ENCODE data around the gene L3MBTL4. TPM values are rescaled to one million over a fixed set of nuclear protein-coding genes. Genes with fewer than 3 reads are reported as not detected.

L3MBTL4 gene
- total RNA-seq, 1 donor = 0.36 TPM

DNA sequence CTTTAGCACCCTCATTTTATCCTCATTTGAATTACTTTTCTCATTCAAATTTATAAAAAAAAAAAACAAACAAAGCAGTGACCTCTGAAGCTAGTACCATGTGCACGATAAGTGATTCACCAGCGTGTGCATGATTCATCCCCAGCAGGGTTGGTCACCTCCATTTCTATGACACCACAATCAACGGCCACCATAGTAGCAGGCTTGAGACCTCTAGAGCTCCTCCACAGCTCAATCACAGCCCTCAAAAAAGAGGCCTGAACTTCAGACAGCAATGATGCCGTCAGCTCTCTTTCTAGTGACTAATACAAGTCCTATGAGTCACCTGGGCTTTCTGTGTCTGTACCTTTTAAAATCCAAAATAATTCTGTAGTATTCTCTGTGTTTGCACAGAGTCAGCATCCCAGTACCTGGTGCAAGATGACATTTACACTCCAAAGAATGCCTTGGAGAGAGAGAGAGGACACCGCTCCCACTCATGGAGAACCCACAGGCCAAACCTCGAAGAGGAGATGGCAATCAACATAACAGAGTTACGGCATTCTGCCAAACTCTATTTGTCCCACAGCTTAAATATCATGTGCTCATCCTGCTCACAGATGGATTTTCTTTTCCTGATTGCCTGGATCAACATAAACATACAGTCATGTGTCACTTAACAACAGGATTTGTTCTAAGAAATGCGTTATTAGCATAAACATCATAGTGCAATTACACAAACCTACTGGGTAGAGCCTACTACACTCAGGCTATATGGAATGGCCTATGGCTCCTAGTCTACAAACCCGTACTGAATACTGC, 58.7 kb downstream of the L3MBTL4 start:
- DNase-seq (ENCODE audit: insufficient read length, low spot score, missing footprints) = no peak
- no peak overlapping the region for H3K4me2 ChIP-seq (ENCODE audit: insufficient read depth, low read length)

DNA sequence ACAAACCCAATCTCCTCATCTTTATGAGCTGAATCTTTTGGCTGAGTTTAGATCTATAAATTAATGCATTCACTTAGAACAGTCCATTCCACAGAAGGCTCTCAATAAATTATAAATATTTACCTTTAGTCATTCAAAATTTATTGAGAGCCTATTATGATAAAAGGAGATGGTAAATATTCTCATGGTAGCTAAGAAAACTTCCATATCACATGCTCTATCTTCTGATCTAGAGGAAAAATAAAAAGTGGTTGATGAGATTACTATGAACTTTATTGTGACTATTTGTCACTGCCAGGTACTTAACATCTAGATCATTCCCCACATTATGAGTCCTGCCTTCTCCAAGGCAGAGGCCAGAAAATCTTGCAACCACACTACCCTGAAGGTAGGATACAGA, 62.4 kb downstream of the L3MBTL4 start:
- H2AFZ ChIP-seq (ENCODE audit: low read length) = no peak overlapping the region
- H3K4me2 ChIP-seq (ENCODE audit: insufficient read depth, low read length) = no peak overlapping the region
- H4K20me1 ChIP-seq (ENCODE audit: insufficient read depth, low read length) = no peaks in the 10 kb centered on the region
- no peaks in the 10 kb centered on the region for H3K36me3 ChIP-seq (ENCODE audit: insufficient read depth, low read length)
- no peaks in the 10 kb centered on the region for H3K27me3 ChIP-seq (ENCODE audit: insufficient read depth, low read length)
- H3K4me3 ChIP-seq (ENCODE audit: insufficient read depth, low read length) = no peak overlapping the region
- H3K9me3 ChIP-seq (ENCODE audit: low read depth, low read length) = no peaks in the 10 kb centered on the region
- no peak for DNase-seq (ENCODE audit: insufficient read length, low spot score, missing footprints)
- TF ChIP-seq, protein P1, sequence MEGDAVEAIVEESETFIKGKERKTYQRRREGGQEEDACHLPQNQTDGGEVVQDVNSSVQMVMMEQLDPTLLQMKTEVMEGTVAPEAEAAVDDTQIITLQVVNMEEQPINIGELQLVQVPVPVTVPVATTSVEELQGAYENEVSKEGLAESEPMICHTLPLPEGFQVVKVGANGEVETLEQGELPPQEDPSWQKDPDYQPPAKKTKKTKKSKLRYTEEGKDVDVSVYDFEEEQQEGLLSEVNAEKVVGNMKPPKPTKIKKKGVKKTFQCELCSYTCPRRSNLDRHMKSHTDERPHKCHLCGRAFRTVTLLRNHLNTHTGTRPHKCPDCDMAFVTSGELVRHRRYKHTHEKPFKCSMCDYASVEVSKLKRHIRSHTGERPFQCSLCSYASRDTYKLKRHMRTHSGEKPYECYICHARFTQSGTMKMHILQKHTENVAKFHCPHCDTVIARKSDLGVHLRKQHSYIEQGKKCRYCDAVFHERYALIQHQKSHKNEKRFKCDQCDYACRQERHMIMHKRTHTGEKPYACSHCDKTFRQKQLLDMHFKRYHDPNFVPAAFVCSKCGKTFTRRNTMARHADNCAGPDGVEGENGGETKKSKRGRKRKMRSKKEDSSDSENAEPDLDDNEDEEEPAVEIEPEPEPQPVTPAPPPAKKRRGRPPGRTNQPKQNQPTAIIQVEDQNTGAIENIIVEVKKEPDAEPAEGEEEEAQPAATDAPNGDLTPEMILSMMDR (IDR thresholded peaks at IDR 0.05; ENCODE audit: extremely low read depth, low read depth, low read length) = no peak
- no peaks in the 10 kb centered on the region for H3K79me2 ChIP-seq (ENCODE audit: insufficient read depth, low read length)
- H3K27ac ChIP-seq (ENCODE audit: low read depth, low read length) = no peak overlapping the region
- H3K4me1 ChIP-seq (ENCODE audit: insufficient read depth, low read length) = no peaks in the 10 kb centered on the region

More for the DNA sequence above, 58.7 kb downstream of the L3MBTL4 start:
- H3K36me3 ChIP-seq (ENCODE audit: insufficient read depth, low read length) = no peaks in the 10 kb centered on the region
- no peaks in the 10 kb centered on the region for H3K4me1 ChIP-seq (ENCODE audit: insufficient read depth, low read length)
- H3K4me3 ChIP-seq (ENCODE audit: insufficient read depth, low read length) = no peak overlapping the region
- no peak overlapping the region for H3K27ac ChIP-seq (ENCODE audit: low read depth, low read length)
- H2AFZ ChIP-seq (ENCODE audit: low read length) = no peak overlapping the region
- no peaks in the 10 kb centered on the region for H3K9me3 ChIP-seq (ENCODE audit: low read depth, low read length)
- no peaks in the 10 kb centered on the region for H4K20me1 ChIP-seq (ENCODE audit: insufficient read depth, low read length)
- H3K79me2 ChIP-seq (ENCODE audit: insufficient read depth, low read length) = no peaks in the 10 kb centered on the region
- no peaks in the 10 kb centered on the region for H3K27me3 ChIP-seq (ENCODE audit: insufficient read depth, low read length)
- TF ChIP-seq, protein P1 (IDR thresholded peaks at IDR 0.05; ENCODE audit: extremely low read depth, low read depth, low read length) = no peak

DNA sequence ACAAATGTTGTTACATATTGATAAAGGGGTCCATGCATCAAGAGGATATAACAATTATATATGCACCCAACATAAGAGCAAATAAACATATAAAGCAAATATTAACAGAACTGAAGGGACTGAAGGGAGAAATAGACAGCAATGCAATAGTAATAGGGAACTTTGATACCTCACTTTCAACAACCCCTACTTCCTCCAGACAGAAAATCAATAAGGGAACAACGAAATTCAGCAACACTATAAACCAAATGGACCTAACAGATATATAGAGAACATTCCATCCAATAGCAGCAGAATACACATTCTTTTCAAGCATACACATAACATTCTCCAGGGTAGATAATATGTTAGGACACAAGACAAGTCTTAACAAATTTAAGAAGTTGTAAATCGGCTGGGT, 71.7 kb downstream of the L3MBTL4 start:
- Histone ChIP-seq H2AFZ (ENCODE audit: low read length) (no peak overlapping the region), H3K4me1 (ENCODE audit: insufficient read depth, low read length) (no peaks in the 10 kb centered on the region), H3K27ac (ENCODE audit: low read depth, low read length) (no peak overlapping the region), H3K4me2 (ENCODE audit: insufficient read depth, low read length) (no peak overlapping the region), H3K4me3 (ENCODE audit: insufficient read depth, low read length) (no peak overlapping the region), H3K27me3 (ENCODE audit: insufficient read depth, low read length) (no peaks in the 10 kb centered on the region), H4K20me1 (ENCODE audit: insufficient read depth, low read length) (no peaks in the 10 kb centered on the region), H3K36me3 (ENCODE audit: insufficient read depth, low read length) (no peaks in the 10 kb centered on the region), H3K79me2 (ENCODE audit: insufficient read depth, low read length) (no peaks in the 10 kb centered on the region), H3K9me3 (ENCODE audit: low read depth, low read length) (peaks cover 3% of the 10 kb centered on the region)
- DNase-seq (ENCODE audit: insufficient read length, low spot score, missing footprints) = no peak
- TF ChIP-seq, protein P1 (IDR thresholded peaks at IDR 0.05; ENCODE audit: extremely low read depth, low read depth, low read length) = no peak

DNA sequence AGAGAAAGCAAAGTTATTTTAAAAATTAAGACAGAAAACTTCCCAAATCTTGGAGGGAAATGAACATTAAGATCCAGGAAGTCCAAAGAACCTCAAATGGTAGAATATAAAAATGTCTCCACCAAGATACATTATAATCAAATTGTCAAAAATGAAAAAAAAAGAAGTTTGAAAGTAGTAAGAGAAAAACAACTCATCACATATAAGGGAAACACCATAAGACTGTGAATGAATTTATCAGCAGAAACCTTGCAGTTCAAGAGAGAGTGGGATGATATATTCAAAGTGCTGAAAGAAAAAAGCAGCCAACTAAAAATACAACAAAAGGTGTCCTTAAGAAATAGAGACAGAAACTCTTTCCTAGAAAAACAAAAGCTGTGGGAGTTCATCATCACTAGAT, 73.0 kb downstream of the L3MBTL4 start:
- Histone ChIP-seq H3K4me3 (ENCODE audit: insufficient read depth, low read length) (no peak overlapping the region), H3K36me3 (ENCODE audit: insufficient read depth, low read length) (no peaks in the 10 kb centered on the region), H3K9me3 (ENCODE audit: low read depth, low read length) (peaks cover 3% of the 10 kb centered on the region), H3K27me3 (ENCODE audit: insufficient read depth, low read length) (no peaks in the 10 kb centered on the region), H3K27ac (ENCODE audit: low read depth, low read length) (no peak overlapping the region), H3K4me1 (ENCODE audit: insufficient read depth, low read length) (no peaks in the 10 kb centered on the region), H2AFZ (ENCODE audit: low read length) (no peak overlapping the region), H3K4me2 (ENCODE audit: insufficient read depth, low read length) (no peak overlapping the region), H3K79me2 (ENCODE audit: insufficient read depth, low read length) (no peaks in the 10 kb centered on the region), H4K20me1 (ENCODE audit: insufficient read depth, low read length) (no peaks in the 10 kb centered on the region)
- TF ChIP-seq, protein P1 (IDR thresholded peaks at IDR 0.05; ENCODE audit: extremely low read depth, low read depth, low read length) = no peak
- no peak for DNase-seq (ENCODE audit: insufficient read length, low spot score, missing footprints)

All from osteoblast (primary cell).